IMR-90 (cell line): ENCODE data around the gene C16orf74. TPM values are rescaled to one million over a fixed set of nuclear protein-coding genes. Genes with fewer than 3 reads are reported as not detected.

ENCODE experiments used
- ATAC-seq: fragments of 200-7000 bp; cut with Tn5 transposase; 2 replicates; pipeline ENCODE4 v1.9.1; 2020; ENCODE audit warnings: low read depth, mild to moderate bottlenecking, moderate library complexity
- BruUV-seq: library from RNA; stranded (reverse); fragments of 400-500 nt; replicated peaks from 2 replicates; lab custom pipeline; 2021; lab: Mats Ljungman, UMichigan
- CTCF ChIA-PET: fragments of 300-600 bp; formaldehyde crosslinking; extraction: SDS; loops from one replicate; lab custom pipeline; 2021; ENCODE audit warnings: antibody characterized with exemption; lab: Yijun Ruan, JAX
- POLR2A ChIA-PET: fragments of 300-600 bp; sonication (Branson Sonifier 250); formaldehyde crosslinking; loops from one replicate; lab custom pipeline; 2022; ENCODE audit warnings: antibody characterized with exemption; ENCODE audit not compliant: unreplicated experiment; lab: Charles Lee
- DNase-seq: peaks from one replicate; pipeline ENCODE4 v3.0.0; 2013
- H2AFZ ChIP-seq: replicated peaks from 2 replicates; pipeline ENCODE3; 2013; ENCODE audit warnings: low read length, mild to moderate bottlenecking; ENCODE audit not compliant: poor library complexity
- H2AK5ac ChIP-seq: 2 replicates; pipeline ENCODE4 v1.6.1; 2013; ENCODE audit warnings: low read depth, low read length, inconsistent platforms
- H2AK9ac ChIP-seq: replicated peaks from 2 replicates; pipeline ENCODE3; 2013; ENCODE audit warnings: mild to moderate bottlenecking, low read depth, low read length, moderate library complexity; ENCODE audit not compliant: poor library complexity
- H2BK120ac ChIP-seq: 2 replicates; pipeline ENCODE4 v1.6.1; 2013; ENCODE audit warnings: low read depth, low read length, inconsistent platforms
- H2BK15ac ChIP-seq: 3 replicates; pipeline ENCODE4 v1.6.1; 2013; ENCODE audit warnings: low read depth, low read length, inconsistent platforms
- H2BK20ac ChIP-seq: 2 replicates; pipeline ENCODE4 v1.6.1; 2013; ENCODE audit warnings: low read depth, mild to moderate bottlenecking, inconsistent platforms, low read length, moderate library complexity
- H2BK5ac ChIP-seq: 2 replicates; pipeline ENCODE4 v1.6.1; 2013; ENCODE audit warnings: mild to moderate bottlenecking, low read depth, low read length, inconsistent platforms; ENCODE audit not compliant: poor library complexity, severe bottlenecking
- H3K14ac ChIP-seq: replicated peaks from 2 replicates; pipeline ENCODE4 v1.6.1; 2013; ENCODE audit warnings: low read depth, low read length, inconsistent platforms
- H3K18ac ChIP-seq: 2 replicates; pipeline ENCODE4 v1.6.1; 2013; ENCODE audit warnings: low read depth, low read length, control low read depth
- H3K23ac ChIP-seq: 2 replicates; pipeline ENCODE4 v1.6.1; 2013; ENCODE audit warnings: low read depth, low read length, inconsistent platforms
- H3K27ac ChIP-seq: 2 replicates; pipeline ENCODE4 v1.5.1; 2013; ENCODE audit warnings: mild to moderate bottlenecking, control low read depth, low read length; ENCODE audit not compliant: insufficient read depth
- H3K27me3 ChIP-seq: 2 replicates; pipeline ENCODE4 v1.6.1; 2013; ENCODE audit warnings: low read length; ENCODE audit not compliant: control insufficient read depth, insufficient read depth
- H3K36me3 ChIP-seq: 2 replicates; pipeline ENCODE4 v1.6.1; 2013; ENCODE audit warnings: low read length, mixed read lengths; ENCODE audit not compliant: control insufficient read depth, insufficient read depth
- H3K4ac ChIP-seq: 2 replicates; pipeline ENCODE4 v1.6.1; 2013; ENCODE audit warnings: low read depth, low read length, inconsistent platforms
- H3K4me1 ChIP-seq: 2 replicates; pipeline ENCODE4 v1.6.1; 2013; ENCODE audit warnings: low read length, mixed read lengths; ENCODE audit not compliant: control insufficient read depth, insufficient read depth
- H3K4me2 ChIP-seq: 2 replicates; pipeline ENCODE4 v1.6.1; 2013; ENCODE audit warnings: low read depth, mild to moderate bottlenecking, control low read depth, low read length, moderate library complexity
- H3K4me3 ChIP-seq: 2 replicates; pipeline ENCODE4 v1.5.1; 2013; ENCODE audit warnings: low read depth, mild to moderate bottlenecking, control low read depth, low read length, moderate library complexity; ENCODE audit not compliant: insufficient read depth
- H3K56ac ChIP-seq: 2 replicates; pipeline ENCODE4 v1.6.1; 2013; ENCODE audit warnings: low read length, inconsistent platforms; ENCODE audit not compliant: insufficient read depth; ENCODE audit errors: extremely low read depth
- H3K79me1 ChIP-seq, 2 experiments: 2 replicates each; pipeline ENCODE4 v1.6.1; 2013; ENCODE audit warnings: low read length in 2 of 2, inconsistent platforms in 1 of 2, low read depth in 1 of 2
- H3K9ac ChIP-seq: 2 replicates; pipeline ENCODE4 v1.6.1; 2013; ENCODE audit warnings: low read depth, low read length, control low read depth
- H3K9me1 ChIP-seq: 2 replicates; pipeline ENCODE4 v1.6.1; 2013; ENCODE audit warnings: low read length, inconsistent platforms; ENCODE audit not compliant: insufficient read depth
- H3K9me3 ChIP-seq: 2 replicates; pipeline ENCODE4 v1.6.1; 2013; ENCODE audit warnings: low read length; ENCODE audit not compliant: control insufficient read depth, insufficient read depth
- H4K20me1 ChIP-seq: 2 replicates; pipeline ENCODE4 v1.6.1; 2013; ENCODE audit warnings: low read length, inconsistent platforms; ENCODE audit not compliant: insufficient read depth
- H4K5ac ChIP-seq: 2 replicates; pipeline ENCODE4 v1.6.1; 2013; ENCODE audit warnings: mild to moderate bottlenecking, low read depth, low read length, control low read depth
- H4K8ac ChIP-seq, 2 experiments: 2 replicates each; pipeline ENCODE4 v1.6.1; 2013; ENCODE audit warnings: low read depth in 2 of 2, low read length in 2 of 2, control low read depth in 1 of 2, inconsistent platforms in 1 of 2
- H4K91ac ChIP-seq: 2 replicates; pipeline ENCODE4 v1.6.1; 2013; ENCODE audit warnings: low read depth, low read length, inconsistent platforms; ENCODE audit not compliant: insufficient read depth
- BHLHE40 ChIP-seq: fragments of 150-350 bp; IDR thresholded peaks from 2 replicates; pipeline ENCODE4 v1.6.1; 2016; ENCODE audit warnings: mild to moderate bottlenecking, low read depth, low read length
- CHD1 ChIP-seq: IDR thresholded peaks from 2 replicates; pipeline ENCODE4 v1.6.1; 2012; ENCODE audit warnings: low read depth, low read length, improper control_type of control experiment
- NFE2L2 ChIP-seq: fragments of 150-350 bp; IDR thresholded peaks from 2 replicates; pipeline ENCODE4 v1.6.1; 2016; ENCODE audit warnings: low read depth, mild to moderate bottlenecking, low read length
- POLR2A ChIP-seq: IDR thresholded peaks from 2 replicates; pipeline ENCODE4 v1.6.1; 2012; ENCODE audit warnings: mild to moderate bottlenecking, low read depth, low read length
- USF2 ChIP-seq: fragments of 150-350 bp; IDR thresholded peaks from 2 replicates; pipeline ENCODE4 v1.6.1; 2017; ENCODE audit warnings: mild to moderate bottlenecking, antibody characterized with exemption, low read length, low read depth
- WGBS, 2 experiments: methylation state at CpG; one replicate each; pipeline versions ENCODE4 v1.1.5 to v1.1.7; 2013; ENCODE audit warnings: missing lambda C conversion rate in 2 of 2; ENCODE audit not compliant: insufficient read length in 1 of 2; ENCODE audit errors: extremely low coverage in 2 of 2; 5-methylcytosine and 5-hydroxymethylcytosine counted together
- dilution Hi-C: fragments of 300-500 bp; cut with HindIII; formaldehyde crosslinking; loops from one replicate; pipeline ENCODE4 v1.14.3; 2018; ENCODE audit warnings: low sequenced_read_pairs; ENCODE audit not compliant: unreplicated experiment
- in situ Hi-C: fragments of 300-500 bp; cut with MboI; formaldehyde crosslinking; loops from 3 replicates; pipeline ENCODE4 v1.14.3; 2019; ENCODE audit warnings: low sequenced_read_pairs, inconsistent platforms, mixed read lengths
- intact Hi-C: fragments of 100-400 bp; cut with micrococcal nuclease; formaldehyde crosslinking; loops from 2 replicates; pipeline ENCODE4 v1.10.0; 2022
- polyA plus RNA-seq, 3 experiments: library from polyadenylated mRNA; depleted of rRNA; stranded (reverse); fragments of >200 nt; gene quantifications; 2 replicates each; pipeline ENCODE4 v1.2.3, GENCODE V29; 2012; ENCODE audit warnings: low replicate concordance in 1 of 3
- total RNA-seq: library from RNA; depleted of rRNA; stranded (reverse); fragments of >200 nt; gene quantifications from 2 replicates; pipeline ENCODE4 v1.2.3, GENCODE V29; 2012

The C16orf74 gene
- total and polyA plus RNA-seq, 2 of the 4 experiments (the other 2 are of a cell fraction) = 4.5 to 12.2 TPM

GRCh38 chr16:85712801-85713200, 38.1 kb downstream of the C16orf74 start:
- Histone ChIP-seq H2BK20ac (no peak overlapping the region), H3K36me3 (peaks cover 3% of the 10 kb centered on the region), H3K27ac (no peak overlapping the region), H4K8ac (no peak overlapping the region), H3K18ac (no peak overlapping the region), H3K9me1 (no peaks in the 10 kb centered on the region), H4K5ac (no peak overlapping the region), H4K91ac (no peak overlapping the region), H2AFZ (no peak overlapping the region), H3K4me1 (peaks cover 3% of the 10 kb centered on the region; the same call in 1 of the 2 replicates), H3K4me2 (no peak overlapping the region), H2BK5ac (no peak overlapping the region), H3K23ac (no peak overlapping the region), H3K14ac (no peak overlapping the region), H2AK5ac (no peak overlapping the region), H2BK120ac (no peak overlapping the region), H3K4me3 (no peak overlapping the region), H3K9ac (no peak overlapping the region), H2BK15ac (no peak overlapping the region), H3K4ac (no peak overlapping the region), H3K56ac (no peak overlapping the region), H3K9me3 (peaks cover 9% of the 10 kb centered on the region), H4K20me1 (no peaks in the 10 kb centered on the region; the same call in none of the 2 replicates), H2AK9ac (no peak overlapping the region), H3K79me1 (peaks cover 0 to 3% of the 10 kb centered on the region in 2 experiments; a peak in 1 of 4 replicates), H3K27me3 (no peaks in the 10 kb centered on the region; the same call in 1 of the 2 replicates)
- dilution Hi-C loops = no loop called here
- intact Hi-C loops = loop anchor here (10.0 kb wide), 1 partner anchor 438 kb away; no protein-coding TSS in a partner anchor
- TF ChIP-seq USF2 (no peak), NFE2L2 (no peak), CHD1 (no peak), BHLHE40 (no peak), POLR2A (no peak)
- CTCF ChIA-PET = no interaction called here
- DNase-seq (no peak), ATAC-seq (no peak)
- BruUV-seq = no TSS peak
- POLR2A ChIA-PET = no interaction called here
- WGBS, 2 experiments = 95% methylated on average over 4 of the region's 9 CpGs; no CpG with 5 or more reads in 1 of the 2 experiments
- in situ Hi-C loops = no loop called here
